SK-N-SH (cell line): ENCODE results near the gene RNF13. TPM values are rescaled to one million over a fixed set of nuclear protein-coding genes. Genes with fewer than 3 reads are reported as not detected.

ENCODE experiments used
- CTCF ChIA-PET: fragments of 300-600, 350-600 bp; formaldehyde crosslinking; extraction: SDS; loops from one replicate; lab custom pipeline; 2021; lab: Yijun Ruan, JAX
- POLR2A ChIA-PET: fragments of 350-600 bp; sonication (Branson Sonifier 250); formaldehyde crosslinking; extraction: SDS; loops from one replicate; lab custom pipeline; 2020; ENCODE audit warnings: antibody characterized with exemption, inconsistent platforms; lab: Yijun Ruan, JAX
- DNase-seq: peaks from one replicate; pipeline ENCODE4 v3.0.0; 2012
- H2AFZ ChIP-seq: fragments of 200-600 bp; sonication (generic); 2 replicates; pipeline ENCODE4 v1.8.1; 2016; ENCODE audit warnings: antibody characterized with exemption, mild to moderate bottlenecking, low read depth
- H3F3A ChIP-seq: fragments of 200-600 bp; sonication (generic); replicated peaks from 2 replicates; pipeline ENCODE3; 2016; ENCODE audit warnings: antibody characterized with exemption, mild to moderate bottlenecking; ENCODE audit not compliant: insufficient read depth
- H3K27ac ChIP-seq, 2 experiments: fragments of 200-500 bp in 1 of 2; fragments of 200-600 bp in 1 of 2; sonication (Bioruptor generic) in 1 of 2; sonication (generic), shearing (Covaris generic) in 1 of 2; 2 replicates each; pipeline versions ENCODE4 v1.5.1 to v1.6.1; 2014 to 2016; ENCODE audit warnings: low read depth in 2 of 2, inconsistent platforms in 1 of 2, low read length in 1 of 2, mild to moderate bottlenecking in 1 of 2, mixed read lengths in 1 of 2
- H3K27me3 ChIP-seq: fragments of 200-600 bp; sonication (generic), shearing (Covaris generic); 2 replicates; pipeline ENCODE4 v1.6.1; 2016; ENCODE audit warnings: mixed run types; ENCODE audit not compliant: insufficient read depth
- H3K36me3 ChIP-seq, 2 experiments: fragments of 200-500 bp in 1 of 2; fragments of 200-600 bp in 1 of 2; sonication (Bioruptor generic) in 1 of 2; sonication (generic) in 1 of 2; replicated peaks in 1 of 2; 2 replicates each; pipeline versions ENCODE3 to v1.5.1; 2014 to 2016; ENCODE audit warnings: low read length in 1 of 2, mild to moderate bottlenecking in 1 of 2; ENCODE audit not compliant: insufficient read depth in 2 of 2, control insufficient read depth in 1 of 2
- H3K4me1 ChIP-seq, 2 experiments: fragments of 200-500 bp in 1 of 2; fragments of 200-600 bp in 1 of 2; sonication (Bioruptor generic) in 1 of 2; sonication (generic), shearing (Covaris generic) in 1 of 2; 2 replicates each; pipeline versions ENCODE4 v1.5.1 to v1.6.1; 2014 to 2016; ENCODE audit warnings: low read depth in 1 of 2, low read length in 1 of 2, mixed run types in 1 of 2; ENCODE audit not compliant: insufficient read depth in 2 of 2, control insufficient read depth in 1 of 2
- H3K4me2 ChIP-seq: fragments of 200-600 bp; sonication (generic), shearing (Covaris generic); 2 replicates; pipeline ENCODE4 v1.6.1; 2017; ENCODE audit warnings: mixed run types
- H3K4me3 ChIP-seq, 2 experiments: fragments of 200-500 bp in 1 of 2; fragments of 200-600 bp in 1 of 2; sonication (Bioruptor generic) in 1 of 2; sonication (generic), shearing (Covaris generic) in 1 of 2; 2 replicates each; pipeline versions ENCODE4 v1.5.1 to v1.8.1; 2014 to 2016; ENCODE audit warnings: low read depth in 2 of 2, inconsistent platforms in 1 of 2, low read length in 1 of 2, mild to moderate bottlenecking in 1 of 2, mixed read lengths in 1 of 2, moderate library complexity in 1 of 2
- H3K79me2 ChIP-seq: fragments of 200-600 bp; sonication (generic); 2 replicates; pipeline ENCODE4 v1.8.1; 2017; ENCODE audit warnings: mild to moderate bottlenecking; ENCODE audit not compliant: insufficient read depth
- H3K9ac ChIP-seq: fragments of 200-600 bp; sonication (generic); 2 replicates; pipeline ENCODE4 v1.6.1; 2017; ENCODE audit warnings: mixed run types
- H3K9me2 ChIP-seq: fragments of 200-600 bp; sonication (generic); 2 replicates; pipeline ENCODE4 v1.6.1; 2017; ENCODE audit warnings: mixed run types
- H3K9me3 ChIP-seq: fragments of 200-600 bp; sonication (generic); 2 replicates; pipeline ENCODE4 v1.6.1; 2017; ENCODE audit warnings: mixed run types, mild to moderate bottlenecking, moderate library complexity
- H4K20me1 ChIP-seq: fragments of 200-600 bp; sonication (generic); 2 replicates; pipeline ENCODE4 v1.6.1; 2017; ENCODE audit warnings: mild to moderate bottlenecking, mixed run types; ENCODE audit not compliant: insufficient read depth
- CHD2 ChIP-seq: fragments of 150-350 bp; IDR thresholded peaks from 2 replicates; pipeline ENCODE4 v1.6.1; 2018; ENCODE audit warnings: low read length; ENCODE audit not compliant: partially characterized antibody
- CTCF ChIP-seq: fragments of 200-600 bp; sonication (generic); IDR thresholded peaks from 2 replicates; pipeline ENCODE4 v1.6.1; 2017; ENCODE audit warnings: antibody characterized with exemption, mild to moderate bottlenecking, moderate library complexity
- ELF1 ChIP-seq: IDR thresholded peaks from 2 replicates; pipeline ENCODE4 v1.4.0; 2012
- EP300 ChIP-seq, 2 experiments: IDR thresholded peaks; 2 replicates each; pipeline versions ENCODE4 v1.4.0 to v1.6.1; 2012; ENCODE audit warnings: borderline replicate concordance in 1 of 2, low read depth in 1 of 2, low read length in 1 of 2
- EZH2phosphoT487 ChIP-seq: fragments of 200-600 bp; sonication (generic); IDR thresholded peaks from 2 replicates; pipeline ENCODE4 v1.6.1; 2017; ENCODE audit warnings: low read depth, mixed run types, mild to moderate bottlenecking, antibody characterized with exemption, moderate library complexity, borderline replicate concordance
- FOSL2 ChIP-seq: IDR thresholded peaks from 2 replicates; pipeline ENCODE4 v1.4.0; 2012; ENCODE audit warnings: low read depth, mild to moderate bottlenecking, moderate library complexity, borderline replicate concordance
- FOXJ3 ChIP-seq: sonication (generic); formaldehyde crosslinking; IDR thresholded peaks from 2 replicates; pipeline ENCODE4 v1.5.1; 2020; ENCODE audit warnings: mild to moderate bottlenecking, missing genetic modification reagents
- FOXM1 ChIP-seq: IDR thresholded peaks from 2 replicates; pipeline ENCODE4 v1.4.0; 2012; ENCODE audit warnings: low read depth, mild to moderate bottlenecking
- GATA2 ChIP-seq: sonication (generic); formaldehyde crosslinking; IDR thresholded peaks from 2 replicates; pipeline ENCODE4 v1.5.0; 2020; ENCODE audit warnings: mild to moderate bottlenecking, missing genetic modification reagents
- MAX ChIP-seq: IDR thresholded peaks from 2 replicates; pipeline ENCODE4 v1.4.0; 2012; ENCODE audit warnings: low read depth
- MXI1 ChIP-seq: IDR thresholded peaks from 2 replicates; pipeline ENCODE4 v1.6.1; 2012; ENCODE audit warnings: mild to moderate bottlenecking, low read depth, low read length, improper control_type of control experiment
- NFIC ChIP-seq: IDR thresholded peaks from 2 replicates; pipeline ENCODE4 v1.4.0; 2012; ENCODE audit warnings: borderline replicate concordance
- PBX3 ChIP-seq: IDR thresholded peaks from 2 replicates; pipeline ENCODE4; 2012
- POLR2AphosphoS5 ChIP-seq: IDR thresholded peaks from 2 replicates; pipeline ENCODE4 v1.6.1; 2012; ENCODE audit warnings: low read depth, low read length
- RAD21 ChIP-seq: IDR thresholded peaks from 2 replicates; pipeline ENCODE4 v1.6.1; 2012; ENCODE audit warnings: mild to moderate bottlenecking, low read length
- TAF1 ChIP-seq: IDR thresholded peaks from 2 replicates; pipeline ENCODE4 v1.6.1; 2012; ENCODE audit warnings: low read depth, mild to moderate bottlenecking, low read length, moderate library complexity, borderline replicate concordance
- USF1 ChIP-seq: IDR thresholded peaks from 2 replicates; pipeline ENCODE4 v1.4.0; 2012; ENCODE audit warnings: low read depth, borderline replicate concordance
- USF2 ChIP-seq: fragments of 150-350 bp; IDR thresholded peaks from 2 replicates; pipeline ENCODE4 v1.6.1; 2017; ENCODE audit warnings: antibody characterized with exemption, low read length, low read depth, borderline replicate concordance
- YY1 ChIP-seq: IDR thresholded peaks from 2 replicates; pipeline ENCODE4 v1.4.0; 2012; ENCODE audit warnings: low read depth, mild to moderate bottlenecking
- ZBTB33 ChIP-seq: IDR thresholded peaks from 2 replicates; pipeline ENCODE4 v1.4.0; 2012; ENCODE audit warnings: low read depth, borderline replicate concordance
- WGBS: methylation state at CpG from one replicate; pipeline ENCODE4 v1.1.6; 2017; ENCODE audit warnings: low lambda C conversion rate; 5-methylcytosine and 5-hydroxymethylcytosine counted together
- polyA plus RNA-seq, 3 experiments: library from polyadenylated mRNA; depleted of rRNA; stranded (reverse); fragments of >200 nt; gene quantifications; 2 replicates each; pipeline ENCODE4 v1.2.3, GENCODE V29; 2012

RNF13 gene
- polyA plus RNA-seq, 1 of the 3 experiments (the other 2 are of a cell fraction): 14.9 TPM

GRCh38 chr3:149770246-149770645 is 42.8 kb upstream of the RNF13 start:
- H3K4me3 ChIP-seq: no peak overlapping the region
- WGBS: 58% methylated on average over 2 of the region's 2 CpGs
- TF ChIP-seq GATA2 (CRISPR knock-in tag): no peak
- no peak for TF ChIP-seq USF2
- no peak for TF ChIP-seq PBX3
- TF ChIP-seq EZH2phosphoT487: no peak
- no peak for TF ChIP-seq ELF1
- no peak; the same call in 1 of the 2 replicates for TF ChIP-seq CTCF
- TF ChIP-seq RAD21: no peak
- TF ChIP-seq YY1: no peak
- no peak for TF ChIP-seq ZBTB33
- TF ChIP-seq MAX: no peak
- no peak for TF ChIP-seq FOXM1
- TF ChIP-seq EP300 (IDR thresholded peaks at IDR 0.05; ENCODE audit: borderline replicate concordance in 1 of 2, low read depth in 1 of 2, low read length in 1 of 2): no peak
- no peak for TF ChIP-seq CHD2
- TF ChIP-seq TAF1: no peak
- no peak for TF ChIP-seq USF1
- TF ChIP-seq NFIC: no peak
- TF ChIP-seq POLR2AphosphoS5: no peak
- TF ChIP-seq FOXJ3 (CRISPR knock-in tag): no peak
- TF ChIP-seq FOSL2: no peak
- no peak for TF ChIP-seq MXI1

More at GRCh38 chr3:149770246-149770645, 42.8 kb upstream of the RNF13 start:
- H4K20me1 ChIP-seq: no peaks in the 10 kb centered on the region
- no peaks in the 10 kb centered on the region for H3K79me2 ChIP-seq
- no peak overlapping the region for H3K27ac ChIP-seq
- no peak overlapping the region for H3K4me2 ChIP-seq
- DNase-seq: no peak
- no peak overlapping the region for H3K9ac ChIP-seq
- H3K36me3 ChIP-seq: no peaks in the 10 kb centered on the region
- no peaks in the 10 kb centered on the region for H3F3A ChIP-seq
- no peaks in the 10 kb centered on the region for H3K9me3 ChIP-seq
- ChIA-PET POLR2A (no interaction called here), CTCF (interaction anchor here (1.3 to 5.0 kb wide), 8 partner anchors 9 to 450 kb away, joined by 3 to 29 read pairs (median 8); partner anchors contain the start of gene COMMD2)
- no peaks in the 10 kb centered on the region for H3K27me3 ChIP-seq
- H3K9me2 ChIP-seq: no peaks in the 10 kb centered on the region
- H3K4me1 ChIP-seq: no peaks in the 10 kb centered on the region
- no peak overlapping the region for H2AFZ ChIP-seq
